C4-2B (cell line): ENCODE results near the gene PTPRN2.

Source experiments
- H3K27ac ChIP-seq: fragments of 450-650 bp; 2 replicates; pipeline ENCODE4 v1.5.1; 2017
- ZFX ChIP-seq: fragments of 450-650 bp; IDR thresholded peaks from 2 replicates; pipeline ENCODE4 v1.6.1; 2017
- TF ChIP-seq, protein P1 (sequence below): fragments of 450-650 bp; conservative IDR thresholded peaks from 2 replicates; pipeline ENCODE4 v1.5.1; 2017; ENCODE audit warnings: mild to moderate bottlenecking

The PTPRN2 gene

DNA sequence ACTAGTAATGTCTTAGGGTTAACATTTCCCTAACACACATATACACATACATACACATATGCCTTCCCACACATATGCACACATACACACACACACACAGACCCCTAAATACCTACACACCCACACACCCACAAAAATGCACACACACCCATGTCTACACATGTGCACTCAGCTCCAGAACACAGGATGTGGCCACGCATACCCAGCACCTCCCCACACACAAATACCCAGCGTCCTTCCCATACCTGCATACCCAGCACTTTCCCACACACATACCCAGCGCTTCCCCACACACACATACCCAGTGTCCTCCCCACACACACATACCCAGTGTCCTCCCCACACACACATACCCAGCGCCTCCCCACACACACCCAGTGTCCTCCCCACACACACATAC, 715.9 kb downstream of the PTPRN2 start:
- no peak overlapping the region for H3K27ac ChIP-seq
- TF ChIP-seq, protein P1, sequence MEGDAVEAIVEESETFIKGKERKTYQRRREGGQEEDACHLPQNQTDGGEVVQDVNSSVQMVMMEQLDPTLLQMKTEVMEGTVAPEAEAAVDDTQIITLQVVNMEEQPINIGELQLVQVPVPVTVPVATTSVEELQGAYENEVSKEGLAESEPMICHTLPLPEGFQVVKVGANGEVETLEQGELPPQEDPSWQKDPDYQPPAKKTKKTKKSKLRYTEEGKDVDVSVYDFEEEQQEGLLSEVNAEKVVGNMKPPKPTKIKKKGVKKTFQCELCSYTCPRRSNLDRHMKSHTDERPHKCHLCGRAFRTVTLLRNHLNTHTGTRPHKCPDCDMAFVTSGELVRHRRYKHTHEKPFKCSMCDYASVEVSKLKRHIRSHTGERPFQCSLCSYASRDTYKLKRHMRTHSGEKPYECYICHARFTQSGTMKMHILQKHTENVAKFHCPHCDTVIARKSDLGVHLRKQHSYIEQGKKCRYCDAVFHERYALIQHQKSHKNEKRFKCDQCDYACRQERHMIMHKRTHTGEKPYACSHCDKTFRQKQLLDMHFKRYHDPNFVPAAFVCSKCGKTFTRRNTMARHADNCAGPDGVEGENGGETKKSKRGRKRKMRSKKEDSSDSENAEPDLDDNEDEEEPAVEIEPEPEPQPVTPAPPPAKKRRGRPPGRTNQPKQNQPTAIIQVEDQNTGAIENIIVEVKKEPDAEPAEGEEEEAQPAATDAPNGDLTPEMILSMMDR = no peak
- TF ChIP-seq ZFX = no peak

DNA sequence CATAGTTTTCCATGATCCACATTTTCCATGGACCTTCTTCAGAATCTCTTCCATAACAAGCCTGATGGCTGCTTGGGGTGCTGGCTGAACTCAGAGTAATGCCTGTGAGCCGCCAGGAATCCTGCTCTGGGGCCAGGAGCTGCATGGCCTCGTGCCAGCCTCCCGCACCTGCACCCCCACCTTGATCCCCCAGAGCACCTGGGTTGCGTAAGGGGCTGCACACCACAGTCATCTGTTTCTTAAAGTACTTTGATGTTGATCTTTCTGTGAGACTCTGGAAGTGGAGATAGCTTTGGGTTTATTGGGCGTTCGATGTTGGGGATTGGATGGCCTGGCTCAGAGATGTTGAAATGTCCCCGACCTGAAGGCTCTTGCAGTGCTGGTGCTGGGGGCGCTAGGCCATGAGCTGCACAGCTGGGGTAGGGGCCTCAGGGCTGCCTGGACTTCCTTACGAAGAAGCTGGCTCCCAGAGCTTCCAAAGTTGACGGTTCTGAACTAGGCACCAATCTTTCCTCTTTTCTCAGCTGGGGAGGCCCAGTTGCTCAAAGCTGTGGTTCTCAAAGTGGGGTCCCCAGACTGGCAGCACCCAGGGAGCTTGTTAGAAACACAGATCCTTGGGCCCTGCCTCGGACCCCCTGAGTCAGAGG, 716.9 kb downstream of the PTPRN2 start:
- no peak overlapping the region for H3K27ac ChIP-seq
- no peak for TF ChIP-seq ZFX
- TF ChIP-seq, protein P1 = no peak

DNA sequence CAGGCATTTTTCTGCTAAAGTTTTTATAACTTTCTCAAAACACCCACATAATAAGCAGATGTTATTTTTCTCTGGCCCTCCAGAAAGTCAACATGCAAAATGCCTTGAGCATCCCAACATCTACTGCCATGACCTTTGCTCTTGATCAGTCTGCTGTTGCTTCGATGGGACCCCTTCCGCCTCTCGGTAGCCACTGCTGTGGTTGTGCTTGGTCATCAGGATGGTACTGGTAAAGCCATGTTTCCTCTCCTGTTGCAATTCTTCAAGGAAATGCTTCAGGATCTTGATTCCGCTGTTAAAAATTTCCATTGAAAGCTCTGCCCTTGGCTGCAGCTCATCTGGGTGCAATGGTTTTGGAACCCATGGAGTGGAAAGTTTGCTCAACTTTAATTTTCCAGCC, 717.8 kb downstream of the PTPRN2 start:
- TF ChIP-seq, protein P1 = no peak
- no peak for TF ChIP-seq ZFX
- H3K27ac ChIP-seq = no peak overlapping the region

DNA sequence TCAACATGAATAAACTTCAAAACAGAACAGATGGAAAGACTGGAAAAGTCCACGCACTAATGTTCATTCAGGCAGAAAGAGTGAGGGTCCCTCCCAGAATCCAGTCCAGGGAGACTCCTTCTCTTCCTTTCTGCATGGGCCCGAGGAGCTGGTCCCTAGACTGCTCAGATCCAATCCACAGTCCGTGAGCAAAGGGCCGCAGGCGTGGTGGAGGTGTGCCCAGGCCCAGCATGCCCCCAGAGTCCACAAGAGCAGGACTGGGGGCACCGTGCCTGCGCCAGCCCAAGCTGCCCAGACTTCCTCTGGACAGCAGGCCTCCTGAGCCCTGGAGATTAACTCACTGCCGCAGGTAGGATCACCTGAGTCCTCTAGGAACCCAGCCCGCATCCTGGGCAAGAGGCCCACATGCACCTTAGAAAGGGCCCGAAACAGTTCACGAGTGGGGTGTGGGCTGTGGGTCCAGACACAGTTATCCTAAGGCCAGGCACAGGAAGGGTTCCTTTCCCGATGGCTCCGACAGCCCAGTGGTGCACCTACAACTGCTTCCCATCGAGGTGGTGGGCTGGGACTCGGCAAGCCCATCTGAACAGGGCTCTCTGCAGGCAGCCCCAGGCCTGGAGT, 719.8 kb downstream of the PTPRN2 start:
- H3K27ac ChIP-seq = no peak overlapping the region
- no peak for TF ChIP-seq ZFX
- TF ChIP-seq, protein P1 = no peak

DNA sequence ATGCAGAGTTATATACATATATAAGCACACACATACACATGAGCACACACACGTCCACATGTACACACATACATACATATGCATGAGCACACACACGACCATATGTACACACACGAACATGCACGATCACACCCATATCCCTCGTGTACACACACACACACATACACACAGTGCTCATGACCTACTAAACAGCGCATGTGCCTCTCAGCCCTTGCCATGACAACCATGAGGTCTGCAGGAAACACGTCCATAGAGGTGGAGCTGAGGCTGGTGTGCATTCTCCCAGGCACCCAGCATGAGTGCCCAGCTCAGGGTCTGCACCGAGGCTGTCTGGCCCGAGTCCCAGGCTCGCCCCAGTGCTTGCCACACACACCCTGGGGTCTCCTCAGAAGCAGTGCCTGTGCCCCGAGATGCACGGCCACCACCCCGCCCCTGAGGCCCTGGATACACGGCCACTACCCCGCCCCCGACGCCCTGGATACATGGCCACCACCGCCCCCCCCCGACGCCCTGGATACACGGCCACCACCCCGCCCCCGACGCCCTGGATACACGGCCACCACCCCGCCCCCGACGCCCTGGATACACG, 721.2 kb downstream of the PTPRN2 start:
- TF ChIP-seq, protein P1 = no peak
- no peak for TF ChIP-seq ZFX
- H3K27ac ChIP-seq = no peak overlapping the region

DNA sequence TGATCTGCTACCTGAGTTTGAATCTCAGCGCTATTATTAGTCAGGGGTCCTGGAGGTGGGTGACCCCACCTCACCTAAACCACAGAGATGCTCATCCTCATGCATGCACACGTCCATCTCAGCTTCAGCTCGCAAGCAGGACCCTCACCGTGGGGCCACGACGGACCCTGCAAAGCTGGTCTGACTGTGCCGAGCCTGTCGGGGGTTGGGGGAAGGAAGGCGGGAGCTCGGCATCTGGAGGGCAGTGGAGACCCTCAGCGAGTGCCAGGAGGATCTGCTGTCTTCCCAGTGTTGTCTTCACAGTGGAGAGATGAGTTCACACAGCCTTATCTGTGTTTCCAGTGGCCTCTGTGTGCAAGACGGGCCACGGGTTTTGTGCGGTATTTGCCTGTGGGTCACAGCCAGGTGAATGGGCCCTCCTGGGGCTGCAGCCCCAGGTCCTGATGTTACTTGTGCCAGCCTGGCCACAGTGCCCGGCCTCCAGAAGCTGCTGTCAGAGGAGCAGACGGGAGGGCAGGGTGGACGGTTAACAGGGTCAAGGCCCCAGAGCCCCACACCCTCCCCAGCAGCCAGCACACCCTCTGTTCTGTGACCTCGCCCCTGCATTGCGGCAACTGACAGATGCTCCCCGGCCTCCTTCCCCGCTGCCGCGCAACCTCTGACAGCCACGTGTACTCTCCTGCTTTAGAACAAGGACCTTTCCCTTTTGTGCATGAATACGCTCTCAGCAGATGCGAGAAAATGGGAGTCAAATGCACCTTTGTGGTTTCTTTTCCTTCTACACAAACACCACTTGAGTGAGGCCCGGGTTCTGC, 722.1 kb downstream of the PTPRN2 start:
- H3K27ac ChIP-seq = no peak overlapping the region
- TF ChIP-seq, protein P1 = no peak
- no peak for TF ChIP-seq ZFX
